Adrenal gland (tissue), 5 donors: ENCODE results near the gene RPS6KA2.

Experiments used
- CTCF ChIP-seq, 6 experiments: fragments of 450-650 bp in 4 of 6; fragments of 200-600 bp in 2 of 6; sonication (generic) in 1 of 6; IDR thresholded peaks; 1 replicate in 5 of 6; 2 replicates in 1 of 6; pipeline versions ENCODE4 v1.5.1 to v1.8.0; 2016 to 2021; ENCODE audit warnings: antibody characterized with exemption in 6 of 6, mild to moderate bottlenecking in 2 of 6, moderate library complexity in 1 of 6
- POLR2A ChIP-seq, 2 donors: fragments of 450-650 bp; IDR thresholded peaks; one replicate each; pipeline ENCODE4 v1.6.1; 2017; ENCODE audit warnings: antibody characterized with exemption in 2 of 2, mild to moderate bottlenecking in 2 of 2, moderate library complexity in 1 of 2
- donor health status: DM: no; HTN: no; CAD: no.

- TF ChIP-seq CTCF (IDR thresholded peaks at IDR 0.05): no peak
- no peak for TF ChIP-seq POLR2A (IDR thresholded peaks at IDR 0.05)
Measured at GRCh38 chr6:166566026-166567011, 60.7 kb downstream of the RPS6KA2 start.
